GM12865 (cell line): Measurements from ENCODE around the gene PKD1L1.
"Not testable (repeated sequence)": the region's sequence is repeated elsewhere in the genome, so short reads cannot be mapped to it uniquely, and the experiment has no call there.

Experiments used
- DNase-seq: peaks from one replicate; pipeline ENCODE4 v3.0.0; 2010; ENCODE audit warnings: low read depth
- H3K4me3 ChIP-seq: 2 replicates; pipeline ENCODE4 v1.5.1; 2011; ENCODE audit warnings: mild to moderate bottlenecking, low read depth, low read length, control low read depth
- CTCF ChIP-seq: IDR thresholded peaks from 2 replicates; pipeline ENCODE4 v1.5.1; 2011; ENCODE audit warnings: low read length, control low read depth, low read depth, inconsistent platforms; ENCODE audit not compliant: insufficient read depth; ENCODE audit errors: missing control alignments

The PKD1L1 gene

DNA sequence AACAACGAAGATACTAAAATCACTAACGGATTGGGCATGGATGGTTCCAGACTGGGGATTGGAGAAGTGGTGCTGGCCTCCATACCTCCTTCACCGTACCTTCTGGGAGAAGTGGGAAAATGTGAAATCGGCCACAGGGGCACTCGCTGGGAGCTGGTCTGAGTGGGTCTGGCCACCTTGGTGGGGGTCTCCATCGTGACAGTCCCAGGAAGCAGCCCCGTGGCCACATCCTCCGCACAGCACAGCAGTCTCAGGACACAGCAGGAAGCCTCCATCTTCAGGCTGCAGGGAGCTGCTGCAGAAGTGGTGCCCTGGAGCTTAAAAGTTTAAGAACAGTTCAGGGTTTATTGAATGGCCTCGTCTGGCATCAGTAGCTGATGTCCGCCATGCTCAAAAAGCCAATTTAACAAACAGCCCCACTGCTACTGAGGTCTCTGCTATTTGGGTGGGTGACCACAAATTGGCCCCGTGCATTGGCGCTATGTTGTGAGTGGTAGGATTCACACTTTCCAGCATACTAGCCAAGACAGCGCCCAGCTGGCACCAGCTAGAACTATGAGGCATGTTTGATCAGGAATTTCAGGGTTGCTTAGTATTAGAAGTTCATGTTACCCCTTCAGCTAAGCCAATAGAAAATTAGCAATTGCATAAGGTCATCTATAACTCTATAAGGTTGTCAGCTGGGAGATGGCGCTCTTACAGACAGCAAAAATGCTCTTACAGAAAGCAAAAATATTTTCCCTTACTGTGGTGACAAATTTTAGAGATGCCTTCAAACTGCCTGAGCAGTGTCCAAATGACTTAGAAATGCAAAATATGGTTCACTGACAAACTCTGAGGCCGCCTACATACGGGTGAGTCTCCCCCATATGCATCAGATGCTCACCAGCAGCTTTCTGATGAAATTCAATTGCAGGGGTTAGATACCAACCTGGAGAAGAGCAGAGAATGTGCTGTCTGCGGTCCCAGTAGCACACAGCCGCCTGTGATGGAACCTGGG lies 17.0 kb downstream of the PKD1L1 start:
- no peak for DNase-seq
- no peak for TF ChIP-seq CTCF
- no peak overlapping the region for H3K4me3 ChIP-seq

DNA sequence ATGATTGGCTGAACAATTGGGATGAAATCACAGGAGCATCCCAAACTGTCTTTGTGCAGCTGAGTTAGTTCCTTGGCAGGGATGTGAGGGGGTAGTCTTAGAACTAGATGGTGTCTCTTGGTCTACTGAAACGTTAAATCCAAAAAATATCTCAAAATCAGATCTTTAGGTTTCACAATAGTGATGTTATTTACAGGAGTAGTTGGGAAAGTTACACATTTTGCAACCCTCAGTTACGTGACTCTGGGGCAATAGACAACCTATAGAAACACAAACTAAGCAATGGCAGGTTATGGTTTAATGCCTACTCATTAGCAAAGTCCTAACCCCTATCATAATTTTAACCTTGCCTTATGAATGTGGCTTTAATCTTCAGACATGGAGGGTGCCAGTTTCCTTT lies 24.0 kb downstream of the PKD1L1 start:
- H3K4me3 ChIP-seq: no peak overlapping the region
- no peak for DNase-seq
- TF ChIP-seq CTCF: no peak

DNA sequence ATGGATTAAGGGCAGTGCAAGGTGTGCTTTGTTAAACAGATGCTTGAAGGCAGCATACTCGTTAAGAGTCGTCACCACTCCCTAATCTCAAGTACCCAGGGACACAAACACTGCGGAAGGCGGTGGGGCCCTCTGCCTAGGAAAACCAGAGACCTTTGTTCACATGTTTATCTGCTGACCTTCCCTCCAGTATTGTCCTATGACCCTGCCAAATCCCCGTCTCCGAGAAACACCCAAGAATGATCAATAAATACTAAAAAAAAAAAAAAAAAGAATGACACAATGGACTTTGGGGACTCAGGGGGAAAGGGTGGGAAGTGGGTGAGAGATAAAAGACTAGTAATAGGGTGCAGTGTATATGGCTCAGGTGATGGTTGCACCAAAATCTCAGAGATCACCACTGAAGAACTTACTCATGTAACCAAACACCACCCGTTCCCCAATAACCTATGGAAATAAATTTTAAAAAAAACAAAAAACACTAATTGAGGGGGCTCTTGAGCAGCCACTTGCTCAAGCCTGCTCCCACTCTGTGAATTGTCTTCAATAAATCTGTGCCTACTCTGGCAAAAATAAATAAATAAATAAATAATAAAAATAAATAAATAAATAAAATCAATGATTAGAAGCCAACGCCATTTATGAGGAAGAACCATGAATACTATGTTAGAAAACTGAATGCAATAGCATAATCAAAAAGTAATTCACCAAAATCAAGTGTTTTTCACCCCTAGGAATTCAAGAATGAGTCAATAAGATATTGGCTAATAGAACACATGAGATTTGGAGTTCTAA lies 25.0 kb downstream of the PKD1L1 start:
- not testable (repeated sequence) for H3K4me3 ChIP-seq, DNase-seq

GRCh38 chr7:47916514-47916913 lies 31.8 kb downstream of the PKD1L1 start:
- H3K4me3 ChIP-seq, DNase-seq: not testable (repeated sequence)

- no peak overlapping the region for H3K4me3 ChIP-seq
- DNase-seq: no peak
- no peak for TF ChIP-seq CTCF
These were observed 32.7 kb downstream of the PKD1L1 start for GRCh38 chr7:47915616-47915976.

DNA sequence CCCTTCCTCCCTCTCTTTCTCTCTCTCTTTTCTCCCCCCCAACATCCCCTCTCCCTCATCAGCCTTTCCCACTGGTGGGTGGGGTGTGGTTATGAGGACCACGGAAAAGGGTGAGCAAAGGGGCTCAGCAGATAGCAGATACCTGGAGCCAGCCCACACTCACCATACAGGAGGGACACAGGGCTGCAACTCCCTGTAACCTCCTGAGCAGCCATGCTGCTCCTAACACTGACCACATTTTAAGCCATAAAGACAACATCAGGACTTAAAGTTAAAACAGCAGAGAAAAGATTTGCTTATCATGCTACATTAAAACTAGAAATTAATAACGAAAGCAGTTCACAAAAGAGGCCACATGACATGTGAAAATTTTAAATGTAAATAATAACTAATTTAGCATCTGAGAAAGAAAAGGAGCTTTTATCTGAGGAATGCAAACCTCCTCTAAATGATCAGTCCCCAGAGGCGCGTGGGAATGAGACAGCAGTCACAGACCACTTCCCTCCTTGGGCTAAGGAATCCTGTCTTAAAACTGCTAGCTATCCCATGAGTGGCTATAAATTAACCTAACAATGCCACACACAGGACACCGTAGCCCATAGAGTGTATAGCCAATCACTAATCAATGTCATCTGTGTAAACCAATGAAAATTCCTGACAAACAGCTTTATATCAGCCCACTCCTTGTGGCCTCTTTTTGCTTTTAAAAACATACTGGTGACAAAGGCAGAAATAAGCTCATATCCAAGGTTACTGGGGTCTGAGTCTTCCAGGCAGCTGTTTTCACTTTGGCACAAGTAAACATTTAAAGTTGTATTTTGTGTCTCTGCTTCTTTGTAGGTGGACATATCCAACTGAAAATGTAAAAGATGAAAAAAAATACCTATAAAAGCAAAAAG lies 33.3 kb downstream of the PKD1L1 start:
- no peak for DNase-seq
- no peak overlapping the region for H3K4me3 ChIP-seq
- no peak for TF ChIP-seq CTCF

GRCh38 chr7:47912332-47912731 lies 35.9 kb downstream of the PKD1L1 start:
- no peak overlapping the region for H3K4me3 ChIP-seq
- no peak for DNase-seq
- no peak for TF ChIP-seq CTCF
